ENCODE results near the gene ZBTB46. TPM values are rescaled to one million over a fixed set of nuclear protein-coding genes. Genes with fewer than 3 reads are reported as not detected.
A peak's percentile ranks its signal among the peaks of the same experiment; 100 is the strongest.

Gene ZBTB46
- total and polyA plus RNA-seq, 5 donors = 6.7 to 18.1 (median 15.8) TPM

DNA sequence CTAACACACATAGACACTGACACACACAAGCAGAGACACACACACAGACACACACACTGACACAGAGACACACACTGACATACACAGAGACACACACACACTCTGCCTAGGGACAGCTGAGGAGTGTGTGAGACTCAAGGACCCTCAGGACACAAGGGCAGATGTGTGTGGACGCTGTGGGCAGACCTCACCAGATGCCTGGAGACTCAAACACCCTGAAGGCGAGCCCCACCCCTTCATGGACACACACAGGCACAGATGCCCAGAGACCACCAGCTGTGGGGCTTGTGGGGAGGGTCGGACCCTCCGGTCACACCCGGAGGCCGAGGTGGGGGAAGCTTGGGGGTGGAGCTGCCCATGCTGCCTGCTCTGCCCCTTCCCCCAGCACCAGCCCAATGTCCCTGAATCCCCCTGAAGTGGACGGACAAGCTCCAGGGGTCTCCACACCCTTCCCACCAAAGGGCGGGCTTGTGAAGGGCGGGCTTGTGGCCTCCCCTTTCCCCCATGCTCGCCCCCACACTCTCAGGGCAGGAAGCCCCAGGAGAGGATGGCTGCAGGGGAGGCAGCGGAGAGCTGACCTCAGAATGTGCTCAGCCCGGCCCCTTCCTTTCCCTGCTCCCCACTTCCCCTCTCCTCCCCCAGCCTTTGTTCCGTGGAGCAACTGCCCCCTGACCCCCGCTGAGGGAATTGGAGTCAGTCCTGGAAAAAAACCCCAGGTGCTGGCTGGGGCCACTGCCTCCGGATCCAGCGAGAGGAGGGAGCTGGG is 16.4 kb upstream of the ZBTB46 start:
- peak; percentile 32 to 57 for ATAC-seq
- no peaks in the 10 kb centered on the region for H3K9me3 ChIP-seq (ENCODE audit: control insufficient read depth, low read length)
- intact Hi-C loops (cut with DNase I) = no loop called here
- H3K4me1 ChIP-seq (ENCODE audit: control insufficient read depth, insufficient read depth, low read length) = peaks cover 7% of the 10 kb centered on the region
- WGBS = 27% methylated on average over 16 of the region's 16 CpGs
- peak overlapping the region; percentile 83 for H3K27ac ChIP-seq (ENCODE audit: low read length)
- no peak overlapping the region for H3K4me3 ChIP-seq (ENCODE audit: low read length)
- peak; percentile 52 to 74 (median 72) for DNase-seq
- H3K27me3 ChIP-seq (ENCODE audit: control insufficient read depth, insufficient read depth) = no peaks in the 10 kb centered on the region

DNA sequence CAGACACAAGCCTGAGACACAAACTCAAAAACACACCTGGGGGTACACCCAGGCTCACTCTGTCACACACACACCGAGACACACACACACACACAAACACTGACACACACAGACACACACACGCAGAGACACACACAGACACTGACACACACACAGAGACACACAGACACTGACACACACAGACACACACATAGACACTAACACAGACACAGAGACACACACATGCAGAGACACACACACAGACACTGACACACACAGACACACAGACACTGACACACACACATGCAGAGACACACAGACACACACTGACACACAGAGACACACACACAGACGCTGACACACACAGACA is 15.8 kb upstream of the ZBTB46 start:
- intact Hi-C loops (cut with DNase I) = no loop called here
- no peaks in the 10 kb centered on the region for H3K27me3 ChIP-seq (ENCODE audit: control insufficient read depth, insufficient read depth)
- peaks cover 7% of the 10 kb centered on the region for H3K4me1 ChIP-seq (ENCODE audit: control insufficient read depth, insufficient read depth, low read length)
- WGBS = 33% methylated on average over 3 of the region's 3 CpGs
- no peak overlapping the region for H3K4me3 ChIP-seq (ENCODE audit: low read length)
- H3K9me3 ChIP-seq (ENCODE audit: control insufficient read depth, low read length) = no peaks in the 10 kb centered on the region
- ATAC-seq (no peak), DNase-seq (no peak)
- peak overlapping the region; percentile 83 for H3K27ac ChIP-seq (ENCODE audit: low read length)

DNA sequence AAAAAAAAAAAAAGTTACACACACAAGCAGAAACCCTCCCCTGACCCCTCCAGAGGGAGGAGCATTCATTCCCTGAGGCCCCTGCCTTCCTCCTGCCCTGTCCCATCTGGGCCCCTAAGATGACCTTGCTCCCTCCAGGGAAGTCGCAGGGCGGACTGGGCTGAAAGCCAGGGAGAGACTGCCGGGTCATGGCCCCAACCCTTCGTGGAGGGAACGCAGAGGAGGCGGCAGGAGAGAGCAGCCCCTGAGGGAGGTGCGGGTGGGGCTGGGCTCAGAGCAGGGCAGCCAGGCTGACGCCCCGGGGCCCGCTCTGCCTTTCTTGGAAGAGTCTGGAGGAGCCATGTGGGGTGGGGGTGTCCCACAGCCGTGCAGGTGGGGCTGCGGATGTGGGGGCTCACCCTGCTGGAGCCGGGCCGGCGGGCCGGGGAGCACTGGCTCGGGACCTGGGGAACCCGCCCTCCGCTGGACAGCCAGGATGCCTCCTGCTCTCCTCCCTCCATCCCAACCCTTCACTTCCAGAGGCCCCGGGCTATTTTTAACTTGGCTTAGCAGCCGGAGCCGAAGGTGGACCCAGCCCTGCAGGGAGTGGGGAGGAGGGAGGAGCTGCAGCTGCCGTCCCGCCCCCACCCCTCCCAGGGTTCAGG is 15.2 kb upstream of the ZBTB46 start:
- Histone ChIP-seq H3K4me3 (ENCODE audit: low read length) (no peak overlapping the region), H3K27ac (ENCODE audit: low read length) (peak overlapping the region; percentile 83), H3K9me3 (ENCODE audit: control insufficient read depth, low read length) (no peaks in the 10 kb centered on the region), H3K4me1 (ENCODE audit: control insufficient read depth, insufficient read depth, low read length) (peaks cover 7% of the 10 kb centered on the region), H3K27me3 (ENCODE audit: control insufficient read depth, insufficient read depth) (no peaks in the 10 kb centered on the region)
- WGBS = under 1% methylated on average over 24 of the region's 24 CpGs
- DNase-seq = peak; percentile 82 to 92 (median 88)
- intact Hi-C loops (cut with DNase I) = no loop called here
- ATAC-seq = peak; percentile 83

DNA sequence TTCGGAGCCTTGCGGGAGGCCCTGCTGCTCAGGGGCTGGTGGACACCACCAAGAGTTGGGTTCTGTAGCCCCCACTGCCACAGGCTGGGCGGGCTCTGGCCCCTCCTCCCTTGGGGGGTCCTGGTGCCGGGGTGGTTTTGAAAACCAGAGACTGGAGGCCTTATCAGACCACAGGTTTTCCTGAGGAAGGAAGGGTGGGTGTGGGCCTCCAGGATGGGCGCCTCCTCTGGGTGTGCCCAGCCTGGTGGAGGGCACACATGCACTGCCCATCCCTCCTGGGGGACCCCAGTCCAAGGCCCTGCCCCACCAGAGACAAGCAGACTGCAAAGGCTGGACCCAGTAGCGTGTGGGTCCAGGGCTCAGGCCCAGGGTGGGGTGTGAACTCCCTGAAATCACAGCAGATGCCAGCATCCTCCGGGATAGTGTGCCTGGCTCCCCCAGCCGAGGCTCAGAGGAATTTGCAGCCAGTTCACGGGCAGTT is 13.5 kb upstream of the ZBTB46 start:
- WGBS = 60% methylated on average over 9 of the region's 9 CpGs
- DNase-seq (no peak), ATAC-seq (peak; percentile 2 to 9)
- H3K9me3 ChIP-seq (ENCODE audit: control insufficient read depth, low read length) = no peaks in the 10 kb centered on the region
- no peak overlapping the region for H3K4me3 ChIP-seq (ENCODE audit: low read length)
- peaks cover 7% of the 10 kb centered on the region for H3K4me1 ChIP-seq (ENCODE audit: control insufficient read depth, insufficient read depth, low read length)
- intact Hi-C loops (cut with DNase I) = no loop called here
- no peaks in the 10 kb centered on the region for H3K27me3 ChIP-seq (ENCODE audit: control insufficient read depth, insufficient read depth)
- H3K27ac ChIP-seq (ENCODE audit: low read length) = peak overlapping the region; percentile 5

DNA sequence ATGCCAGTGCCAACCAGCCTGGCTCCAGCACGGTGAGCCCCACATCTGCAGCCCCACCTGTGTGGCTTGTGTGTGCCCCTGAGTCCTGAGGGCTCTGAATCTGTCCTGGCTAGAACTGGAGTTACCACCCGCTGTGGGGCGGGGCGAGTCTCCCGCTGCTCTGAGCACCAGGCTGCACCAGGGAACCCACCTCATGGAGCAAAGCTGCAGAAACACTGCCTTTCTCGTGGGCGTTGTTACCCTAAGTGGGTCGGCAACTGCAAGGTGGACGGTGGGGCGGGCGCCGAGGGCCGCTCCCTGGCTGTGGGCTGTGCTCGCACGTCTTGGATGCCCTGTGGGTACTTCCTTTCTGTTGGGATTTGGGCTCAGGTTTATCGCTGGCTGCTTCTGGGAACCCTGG is 12.7 kb upstream of the ZBTB46 start:
- peaks cover 7% of the 10 kb centered on the region for H3K4me1 ChIP-seq (ENCODE audit: control insufficient read depth, insufficient read depth, low read length)
- no peak overlapping the region for H3K4me3 ChIP-seq (ENCODE audit: low read length)
- no peaks in the 10 kb centered on the region for H3K9me3 ChIP-seq (ENCODE audit: control insufficient read depth, low read length)
- DNase-seq = no peak
- H3K27ac ChIP-seq (ENCODE audit: low read length) = no peak overlapping the region
- ATAC-seq = no peak
- no peaks in the 10 kb centered on the region for H3K27me3 ChIP-seq (ENCODE audit: control insufficient read depth, insufficient read depth)
- 76% methylated on average over 16 of the region's 16 CpGs for WGBS
- intact Hi-C loops (cut with DNase I) = no loop called here

DNA sequence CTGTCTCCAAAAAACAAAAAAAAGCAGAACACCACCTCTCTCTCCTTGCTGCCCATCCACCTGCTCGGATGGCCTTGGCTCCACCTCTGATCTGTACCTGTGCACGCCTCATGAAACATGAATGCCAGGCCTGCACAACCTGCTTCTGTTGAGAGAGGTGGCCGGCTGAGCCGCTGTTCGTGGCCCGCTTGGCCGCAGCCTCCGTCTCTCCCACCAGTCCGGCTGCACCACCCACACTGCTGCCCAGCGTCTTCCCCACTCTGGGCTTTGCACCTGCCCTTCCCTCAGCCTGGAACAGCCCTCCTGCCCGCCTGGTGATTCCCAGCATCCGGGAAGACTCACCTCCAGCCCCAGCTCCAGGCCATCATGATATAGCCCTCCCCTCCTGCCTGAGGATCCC is 12.2 kb upstream of the ZBTB46 start:
- H3K27ac ChIP-seq (ENCODE audit: low read length) = no peak overlapping the region
- DNase-seq (no peak), ATAC-seq (no peak)
- WGBS = 91% methylated on average over 12 of the region's 12 CpGs
- H3K4me1 ChIP-seq (ENCODE audit: control insufficient read depth, insufficient read depth, low read length) = peaks cover 7% of the 10 kb centered on the region
- H3K27me3 ChIP-seq (ENCODE audit: control insufficient read depth, insufficient read depth) = no peaks in the 10 kb centered on the region
- no peaks in the 10 kb centered on the region for H3K9me3 ChIP-seq (ENCODE audit: control insufficient read depth, low read length)
- intact Hi-C loops (cut with DNase I) = no loop called here
- no peak overlapping the region for H3K4me3 ChIP-seq (ENCODE audit: low read length)

DNA sequence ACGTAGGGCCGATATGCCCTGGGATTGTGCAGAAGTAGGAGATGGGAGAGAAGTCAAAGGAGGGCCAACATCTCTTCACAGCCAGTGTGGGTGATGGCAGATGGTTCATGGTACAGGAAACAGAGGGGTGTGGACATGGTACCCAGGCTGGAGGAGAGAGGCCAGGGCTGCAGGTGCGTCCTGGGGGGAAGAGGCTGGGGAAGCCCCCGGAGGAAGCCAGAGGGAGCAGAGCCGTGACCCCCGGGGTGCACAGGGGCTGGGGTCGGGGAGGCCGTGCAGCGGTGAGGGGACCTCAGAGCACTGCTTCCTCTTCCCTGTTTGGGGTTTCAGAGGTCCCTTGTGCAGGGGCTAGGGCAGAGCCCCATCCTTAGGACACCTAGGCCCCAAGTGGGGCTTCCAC is 11.2 kb upstream of the ZBTB46 start:
- intact Hi-C loops (cut with DNase I) = no loop called here
- Histone ChIP-seq H3K27me3 (ENCODE audit: control insufficient read depth, insufficient read depth) (no peaks in the 10 kb centered on the region), H3K27ac (ENCODE audit: low read length) (no peak overlapping the region), H3K4me3 (ENCODE audit: low read length) (no peak overlapping the region), H3K9me3 (ENCODE audit: control insufficient read depth, low read length) (no peaks in the 10 kb centered on the region), H3K4me1 (ENCODE audit: control insufficient read depth, insufficient read depth, low read length) (peaks cover 7% of the 10 kb centered on the region)
- ATAC-seq = no peak
- WGBS = 68% methylated on average over 9 of the region's 9 CpGs
- no peak for DNase-seq

DNA sequence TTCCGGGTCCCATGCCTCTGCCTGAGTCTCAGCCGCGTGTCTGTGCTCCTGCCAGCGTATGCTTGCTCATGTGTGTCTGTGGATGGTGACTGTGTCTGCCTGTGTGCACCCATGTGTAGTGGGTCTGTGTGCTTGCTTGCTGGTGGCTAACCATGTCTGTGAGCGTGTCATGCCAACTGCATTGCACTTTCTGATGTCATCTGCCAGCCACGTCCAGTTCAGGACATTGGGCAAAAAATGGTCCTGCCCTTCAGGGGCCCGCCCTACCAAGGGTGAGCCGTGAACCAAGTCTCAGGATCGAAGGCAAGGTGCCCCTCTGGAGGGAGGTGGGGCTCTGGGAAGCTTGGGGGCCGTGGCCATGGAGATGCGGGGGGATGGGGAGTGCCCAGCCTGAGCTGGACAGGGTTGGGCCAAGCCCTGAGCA is 9.4 kb upstream of the ZBTB46 start:
- intact Hi-C loops (cut with DNase I) = no loop called here
- 85% methylated on average over 11 of the region's 11 CpGs for WGBS
- Histone ChIP-seq H3K4me1 (ENCODE audit: control insufficient read depth, insufficient read depth, low read length) (no peaks in the 10 kb centered on the region), H3K27ac (ENCODE audit: low read length) (no peak overlapping the region), H3K27me3 (ENCODE audit: control insufficient read depth, insufficient read depth) (no peaks in the 10 kb centered on the region), H3K4me3 (ENCODE audit: low read length) (no peak overlapping the region), H3K9me3 (ENCODE audit: control insufficient read depth, low read length) (no peaks in the 10 kb centered on the region)
- no peak for DNase-seq
- no peak for ATAC-seq

DNA sequence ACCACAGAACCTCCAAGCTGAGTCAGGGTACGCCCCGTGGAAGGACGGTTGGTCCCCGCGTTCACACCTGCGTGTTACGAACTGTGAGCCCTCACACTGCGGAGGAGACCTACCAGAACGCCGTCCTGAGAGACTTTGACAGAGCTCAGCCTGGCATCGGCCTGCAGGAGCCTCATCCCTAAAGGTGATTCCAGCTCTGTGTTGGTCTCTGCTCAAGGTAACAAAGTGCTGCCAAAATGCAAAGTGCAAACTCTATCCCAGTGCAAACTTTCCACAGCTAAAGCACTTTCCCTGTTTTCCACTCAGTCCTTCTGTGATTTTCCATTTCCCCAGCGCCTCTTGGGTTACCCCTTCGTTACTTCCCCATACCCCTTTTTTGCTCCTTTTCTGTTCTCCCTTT is 8.6 kb upstream of the ZBTB46 start:
- H3K4me3 ChIP-seq (ENCODE audit: low read length) = no peak overlapping the region
- H3K4me1 ChIP-seq (ENCODE audit: control insufficient read depth, insufficient read depth, low read length) = peaks cover under 1% of the 10 kb centered on the region
- no peak overlapping the region for H3K27ac ChIP-seq (ENCODE audit: low read length)
- no peak for DNase-seq
- H3K9me3 ChIP-seq (ENCODE audit: control insufficient read depth, low read length) = no peaks in the 10 kb centered on the region
- ATAC-seq = no peak
- WGBS = 89% methylated on average over 13 of the region's 13 CpGs
- intact Hi-C loops (cut with DNase I) = no loop called here
- H3K27me3 ChIP-seq (ENCODE audit: control insufficient read depth, insufficient read depth) = no peaks in the 10 kb centered on the region

DNA sequence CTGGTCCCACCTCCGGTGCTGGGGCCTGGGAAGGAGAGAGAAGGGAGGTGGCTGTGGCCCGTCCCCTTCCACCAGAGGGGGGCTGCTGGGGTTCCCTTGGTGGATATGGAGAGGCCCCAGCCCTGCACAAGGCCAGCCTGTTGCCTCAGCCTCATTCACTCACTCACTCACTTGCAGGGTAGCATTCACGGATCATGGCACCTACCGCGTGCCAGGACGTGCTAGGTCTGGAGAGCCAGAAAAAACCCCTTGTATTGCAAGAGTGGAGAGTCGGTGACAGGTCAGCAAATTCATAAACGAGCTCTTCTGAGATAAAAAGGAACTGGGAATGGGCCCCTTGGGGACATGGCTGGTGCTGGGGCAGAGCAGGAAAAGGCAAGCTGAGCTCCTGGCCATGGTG is 6.4 kb upstream of the ZBTB46 start:
- intact Hi-C loops (cut with DNase I) = no loop called here
- H3K4me1 ChIP-seq (ENCODE audit: control insufficient read depth, insufficient read depth, low read length) = peaks cover 7% of the 10 kb centered on the region
- ATAC-seq = no peak
- no peak overlapping the region for H3K4me3 ChIP-seq (ENCODE audit: low read length)
- H3K27ac ChIP-seq (ENCODE audit: low read length) = no peak overlapping the region
- H3K9me3 ChIP-seq (ENCODE audit: control insufficient read depth, low read length) = no peaks in the 10 kb centered on the region
- WGBS = 49% methylated on average over 8 of the region's 8 CpGs
- no peaks in the 10 kb centered on the region for H3K27me3 ChIP-seq (ENCODE audit: control insufficient read depth, insufficient read depth)
- DNase-seq = no peak

DNA sequence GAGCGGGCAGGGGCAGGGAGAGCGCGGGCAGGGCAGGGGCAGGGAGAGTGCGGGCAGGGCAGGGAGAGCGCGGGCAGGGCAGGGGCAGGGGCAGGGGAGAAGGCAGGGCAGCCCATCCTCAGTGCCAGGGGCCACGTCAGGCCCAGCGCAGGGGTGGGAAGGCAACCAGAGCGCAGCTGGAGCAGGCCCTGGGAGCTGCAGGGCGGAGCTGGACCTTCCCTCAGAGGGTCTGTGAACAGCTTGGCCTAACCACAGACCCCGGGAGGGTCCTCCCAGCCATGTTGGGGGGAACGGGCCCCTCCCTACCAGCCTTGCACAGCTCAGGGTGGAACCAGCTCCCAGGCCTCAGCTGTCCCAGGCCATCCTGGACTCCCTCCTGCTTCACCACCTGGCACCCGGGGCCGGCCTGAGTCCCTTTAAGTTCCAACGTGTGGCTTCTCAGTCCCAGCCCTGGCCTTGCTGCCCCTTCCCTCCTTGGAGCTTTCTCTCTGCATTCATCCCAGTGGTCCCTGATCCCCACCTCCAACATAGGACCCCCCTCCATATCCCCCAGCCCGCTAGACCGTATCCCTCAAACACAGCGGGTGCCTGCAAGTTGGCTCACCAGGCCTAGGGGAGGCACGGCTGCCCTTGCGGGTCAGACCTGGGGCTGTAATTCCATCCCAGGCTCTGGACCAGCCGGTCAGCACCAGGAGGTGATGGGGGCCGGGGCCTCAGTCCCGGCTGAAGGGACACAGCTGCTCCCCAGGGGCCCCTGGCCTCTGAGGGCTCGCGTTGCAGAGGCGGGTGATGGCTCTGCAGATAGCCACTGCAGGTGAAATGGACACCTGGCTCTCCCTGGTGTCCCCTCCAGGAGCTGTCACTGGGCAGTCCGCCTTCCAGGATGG is 5.6 kb upstream of the ZBTB46 start:
- Histone ChIP-seq H3K27ac (ENCODE audit: low read length) (no peak overlapping the region), H3K4me3 (ENCODE audit: low read length) (no peak overlapping the region), H3K27me3 (ENCODE audit: control insufficient read depth, insufficient read depth) (no peaks in the 10 kb centered on the region), H3K9me3 (ENCODE audit: control insufficient read depth, low read length) (no peaks in the 10 kb centered on the region), H3K4me1 (ENCODE audit: control insufficient read depth, insufficient read depth, low read length) (peaks cover 7% of the 10 kb centered on the region)
- DNase-seq (no peak), ATAC-seq (no peak)
- 86% methylated on average over 27 of the region's 27 CpGs for WGBS
- intact Hi-C loops (cut with DNase I) = no loop called here
